NCI-H446 (cell line): Measurements from ENCODE around the gene LRRC23.
"Not testable (repeated sequence)": the region's sequence is repeated elsewhere in the genome, so short reads cannot be mapped to it uniquely, and the experiment has no call there.

Experiments used
- DNase-seq, 2 experiments: peaks; one replicate each; lab custom pipeline; 2025; lab: John Stamatoyannopoulos, UW

Gene LRRC23

GRCh38 chr12:6872073-6873048, 32.3 kb upstream of the LRRC23 start:
- peak; percentile 63 to 86 for DNase-seq

GRCh38 chr12:6873094-6874014, 31.3 kb upstream of the LRRC23 start, which contains the start of gene SPSB2:
Gene SPSB2, minus strand, starts transcription at chr12:6873303. Its CDS starts 402 bp downstream, at chr12:6872901.
- DNase-seq, result peak; percentile 94 to 99

- not testable (repeated sequence) for DNase-seq
These were observed 30.6 kb upstream of the LRRC23 start for GRCh38 chr12:6874015-6874368.

GRCh38 chr12:6879824-6880223, 24.8 kb upstream of the LRRC23 start:
- DNase-seq, result not testable (repeated sequence)

GRCh38 chr12:6883252-6883651, 21.4 kb upstream of the LRRC23 start:
- DNase-seq, result no peak

- no peak for DNase-seq
These were observed 20.9 kb upstream of the LRRC23 start for GRCh38 chr12:6883683-6884082.

- no peak for DNase-seq
These were observed 20.1 kb upstream of the LRRC23 start for GRCh38 chr12:6884539-6884938.

GRCh38 chr12:6886206-6886999, 18.2 kb upstream of the LRRC23 start:
- DNase-seq, result not testable (repeated sequence)

GRCh38 chr12:6887460-6887859, 17.2 kb upstream of the LRRC23 start:
- no peak for DNase-seq

GRCh38 chr12:6888360-6888759, 16.3 kb upstream of the LRRC23 start:
- DNase-seq, result no peak

- not testable (repeated sequence) for DNase-seq
These were observed 15.8 kb upstream of the LRRC23 start for GRCh38 chr12:6888794-6889193.

- DNase-seq, result not testable (repeated sequence)
These were observed 14.6 kb upstream of the LRRC23 start for GRCh38 chr12:6889775-6890573.

GRCh38 chr12:6890789-6891645, 13.6 kb upstream of the LRRC23 start:
- DNase-seq, result peak; percentile 94 to 99

- DNase-seq, result no peak
These were observed 13.0 kb upstream of the LRRC23 start for GRCh38 chr12:6891646-6892001.

- DNase-seq, result not testable (repeated sequence)
These were observed 11.9 kb upstream of the LRRC23 start for GRCh38 chr12:6892683-6893082.

- DNase-seq, result no peak
These were observed 10.3 kb upstream of the LRRC23 start for GRCh38 chr12:6894321-6894720.

- DNase-seq, result peak; percentile 66 to 90
These were observed 7.7 kb upstream of the LRRC23 start for GRCh38 chr12:6896846-6897435.

GRCh38 chr12:6899427-6899826, 5.2 kb upstream of the LRRC23 start:
- DNase-seq, result no peak

- DNase-seq, result no peak
These were observed 4.6 kb upstream of the LRRC23 start for GRCh38 chr12:6899837-6900519.
